Measurements from ENCODE around the gene GRM8. TPM values are rescaled to one million over a fixed set of nuclear protein-coding genes. Genes with fewer than 3 reads are reported as not detected.
"Not testable (repeated sequence)": the region's sequence is repeated elsewhere in the genome, so short reads cannot be mapped to it uniquely, and the experiment has no call there.

GRM8 gene
- total RNA-seq, 1 donor from 2014 or later = 0.51 TPM

GRCh38 chr7:126905255-126905654, 347.5 kb downstream of the GRM8 start:
- H3K36me3 Mint-ChIP-seq (ENCODE audit: unreplicated experiment); H3K27ac Mint-ChIP-seq (ENCODE audit: unreplicated experiment); DNase-seq (ENCODE audit: extremely low spot score, unreplicated experiment); H3K9me3 Mint-ChIP-seq (ENCODE audit: unreplicated experiment); H3K4me1 Mint-ChIP-seq (ENCODE audit: unreplicated experiment); H3K4me3 Mint-ChIP-seq (ENCODE audit: unreplicated experiment); H3K27me3 Mint-ChIP-seq (ENCODE audit: unreplicated experiment): not testable (repeated sequence)

GRCh38 chr7:126901041-126901765, 351.5 kb downstream of the GRM8 start:
- H3K4me1 Mint-ChIP-seq (ENCODE audit: unreplicated experiment); H3K4me3 Mint-ChIP-seq (ENCODE audit: unreplicated experiment); DNase-seq (ENCODE audit: extremely low spot score, unreplicated experiment); H3K27ac Mint-ChIP-seq (ENCODE audit: unreplicated experiment); H3K9me3 Mint-ChIP-seq (ENCODE audit: unreplicated experiment); H3K36me3 Mint-ChIP-seq (ENCODE audit: unreplicated experiment): not testable (repeated sequence)
- peaks cover 14% of the 10 kb centered on the region for H3K27me3 Mint-ChIP-seq (ENCODE audit: unreplicated experiment)

GRCh38 chr7:126887980-126888379, 364.8 kb downstream of the GRM8 start:
- not testable (repeated sequence) for H3K4me3 Mint-ChIP-seq (ENCODE audit: unreplicated experiment)

GRCh38 chr7:126887560-126887959, 365.2 kb downstream of the GRM8 start:
- H3K36me3 Mint-ChIP-seq (ENCODE audit: unreplicated experiment); H3K27me3 Mint-ChIP-seq (ENCODE audit: unreplicated experiment); H3K9me3 Mint-ChIP-seq (ENCODE audit: unreplicated experiment); H3K27ac Mint-ChIP-seq (ENCODE audit: unreplicated experiment); H3K4me1 Mint-ChIP-seq (ENCODE audit: unreplicated experiment); DNase-seq (ENCODE audit: extremely low spot score, unreplicated experiment); H3K4me3 Mint-ChIP-seq (ENCODE audit: unreplicated experiment): not testable (repeated sequence)

More at GRCh38 chr7:126887980-126888379, 364.8 kb downstream of the GRM8 start:
- H3K27me3 Mint-ChIP-seq (ENCODE audit: unreplicated experiment); H3K27ac Mint-ChIP-seq (ENCODE audit: unreplicated experiment); H3K9me3 Mint-ChIP-seq (ENCODE audit: unreplicated experiment); H3K36me3 Mint-ChIP-seq (ENCODE audit: unreplicated experiment); DNase-seq (ENCODE audit: extremely low spot score, unreplicated experiment); H3K4me1 Mint-ChIP-seq (ENCODE audit: unreplicated experiment): not testable (repeated sequence)

GRCh38 chr7:126882730-126883129, 370.0 kb downstream of the GRM8 start:
- H3K36me3 Mint-ChIP-seq (ENCODE audit: unreplicated experiment); H3K27me3 Mint-ChIP-seq (ENCODE audit: unreplicated experiment); H3K27ac Mint-ChIP-seq (ENCODE audit: unreplicated experiment); H3K9me3 Mint-ChIP-seq (ENCODE audit: unreplicated experiment); H3K4me1 Mint-ChIP-seq (ENCODE audit: unreplicated experiment); DNase-seq (ENCODE audit: extremely low spot score, unreplicated experiment); H3K4me3 Mint-ChIP-seq (ENCODE audit: unreplicated experiment): not testable (repeated sequence)

- not testable (repeated sequence) for DNase-seq (ENCODE audit: extremely low spot score, unreplicated experiment); H3K4me1 Mint-ChIP-seq (ENCODE audit: unreplicated experiment); H3K36me3 Mint-ChIP-seq (ENCODE audit: unreplicated experiment); H3K4me3 Mint-ChIP-seq (ENCODE audit: unreplicated experiment); H3K27me3 Mint-ChIP-seq (ENCODE audit: unreplicated experiment); H3K9me3 Mint-ChIP-seq (ENCODE audit: unreplicated experiment); H3K27ac Mint-ChIP-seq (ENCODE audit: unreplicated experiment)
These were observed 370.8 kb downstream of the GRM8 start for GRCh38 chr7:126881908-126882307.

GRCh38 chr7:126881315-126881714, 371.4 kb downstream of the GRM8 start:
- no peak overlapping the region for H3K27ac Mint-ChIP-seq (ENCODE audit: unreplicated experiment)
- H3K27me3 Mint-ChIP-seq (ENCODE audit: unreplicated experiment) = no peaks in the 10 kb centered on the region
- H3K36me3 Mint-ChIP-seq (ENCODE audit: unreplicated experiment) = no peaks in the 10 kb centered on the region
- TF ChIP-seq CTCF (IDR thresholded peaks at IDR 0.05) = no peak
- no peaks in the 10 kb centered on the region for H3K9me3 Mint-ChIP-seq (ENCODE audit: unreplicated experiment)
- H3K4me1 Mint-ChIP-seq (ENCODE audit: unreplicated experiment) = no peaks in the 10 kb centered on the region
- H3K4me3 Mint-ChIP-seq (ENCODE audit: unreplicated experiment) = no peak overlapping the region
- no peak for DNase-seq (ENCODE audit: extremely low spot score, unreplicated experiment)

- not testable (repeated sequence) for H3K27me3 Mint-ChIP-seq (ENCODE audit: unreplicated experiment)
These were observed 376.2 kb downstream of the GRM8 start for GRCh38 chr7:126876536-126876935.

More at GRCh38 chr7:126876536-126876935, 376.2 kb downstream of the GRM8 start:
- not testable (repeated sequence) for DNase-seq (ENCODE audit: extremely low spot score, unreplicated experiment); H3K36me3 Mint-ChIP-seq (ENCODE audit: unreplicated experiment); H3K27ac Mint-ChIP-seq (ENCODE audit: unreplicated experiment); H3K4me1 Mint-ChIP-seq (ENCODE audit: unreplicated experiment); H3K4me3 Mint-ChIP-seq (ENCODE audit: unreplicated experiment); H3K9me3 Mint-ChIP-seq (ENCODE audit: unreplicated experiment)
